Measurements from ENCODE around the gene NAPA.

NAPA gene

GRCh38 chr19:47542030-47542475, 27.2 kb upstream of the NAPA start:
- Histone ChIP-seq H3K36me3 (no peaks in the 10 kb centered on the region), H3K27ac (no peak overlapping the region), H3K9me3 (ENCODE audit: severe bottlenecking) (no peaks in the 10 kb centered on the region), H3K27me3 (ENCODE audit: insufficient read depth, low read depth, severe bottlenecking) (no peaks in the 10 kb centered on the region), H3K4me3 (ENCODE audit: low read depth, low read length) (no peak overlapping the region)
- no peak for TF ChIP-seq CTCF (IDR thresholded peaks at IDR 0.05; ENCODE audit: low read depth, low read length)
- no peak for DNase-seq

GRCh38 chr19:47541518-47541917, 26.7 kb upstream of the NAPA start:
- no peak for DNase-seq
- Histone ChIP-seq H3K9me3 (ENCODE audit: severe bottlenecking) (no peaks in the 10 kb centered on the region), H3K36me3 (no peaks in the 10 kb centered on the region), H3K27ac (no peak overlapping the region), H3K4me3 (ENCODE audit: low read depth, low read length) (no peak overlapping the region), H3K27me3 (ENCODE audit: insufficient read depth, low read depth, severe bottlenecking) (no peaks in the 10 kb centered on the region)
- TF ChIP-seq CTCF (IDR thresholded peaks at IDR 0.05; ENCODE audit: low read depth, low read length) = no peak

- H3K27me3 ChIP-seq (ENCODE audit: insufficient read depth, low read depth, severe bottlenecking) = no peaks in the 10 kb centered on the region
- peak; percentile 49 for DNase-seq
- TF ChIP-seq CTCF (IDR thresholded peaks at IDR 0.05; ENCODE audit: low read depth, low read length) = peak; percentile 25; the same call in 1 of the 2 replicates
- H3K27ac ChIP-seq = no peak overlapping the region
- no peak overlapping the region for H3K4me3 ChIP-seq (ENCODE audit: low read depth, low read length)
- H3K9me3 ChIP-seq (ENCODE audit: severe bottlenecking) = no peaks in the 10 kb centered on the region
- no peaks in the 10 kb centered on the region for H3K36me3 ChIP-seq
Observed at GRCh38 chr19:47540748-47541147, 25.9 kb upstream of the NAPA start.

GRCh38 chr19:47539747-47540311, 25.0 kb upstream of the NAPA start:
- no peak for TF ChIP-seq CTCF (IDR thresholded peaks at IDR 0.05; ENCODE audit: low read depth, low read length)
- Histone ChIP-seq H3K9me3 (ENCODE audit: severe bottlenecking) (no peaks in the 10 kb centered on the region), H3K36me3 (no peaks in the 10 kb centered on the region), H3K4me3 (ENCODE audit: low read depth, low read length) (no peak overlapping the region), H3K27ac (no peak overlapping the region), H3K27me3 (ENCODE audit: insufficient read depth, low read depth, severe bottlenecking) (no peaks in the 10 kb centered on the region)
- DNase-seq = no peak

- DNase-seq = no peak
- no peak overlapping the region for H3K27ac ChIP-seq
- H3K9me3 ChIP-seq (ENCODE audit: severe bottlenecking) = no peaks in the 10 kb centered on the region
- H3K4me3 ChIP-seq (ENCODE audit: low read depth, low read length) = no peak overlapping the region
- TF ChIP-seq CTCF (IDR thresholded peaks at IDR 0.05; ENCODE audit: low read depth, low read length) = no peak
- H3K27me3 ChIP-seq (ENCODE audit: insufficient read depth, low read depth, severe bottlenecking) = no peaks in the 10 kb centered on the region
- no peaks in the 10 kb centered on the region for H3K36me3 ChIP-seq
Observed at GRCh38 chr19:47538812-47539211, 23.9 kb upstream of the NAPA start.

GRCh38 chr19:47537493-47537892, 22.6 kb upstream of the NAPA start:
- H3K27ac ChIP-seq = no peak overlapping the region
- TF ChIP-seq CTCF (IDR thresholded peaks at IDR 0.05; ENCODE audit: low read depth, low read length) = no peak
- no peaks in the 10 kb centered on the region for H3K9me3 ChIP-seq (ENCODE audit: severe bottlenecking)
- H3K27me3 ChIP-seq (ENCODE audit: insufficient read depth, low read depth, severe bottlenecking) = no peaks in the 10 kb centered on the region
- DNase-seq = no peak
- no peak overlapping the region for H3K4me3 ChIP-seq (ENCODE audit: low read depth, low read length)
- no peaks in the 10 kb centered on the region for H3K36me3 ChIP-seq
